Stimulated activated CD4-positive, alpha-beta T cell treated with anti-CD3 and anti-CD28 coated beads, TNF-alpha, amount 100 ng/mL, for 4 hours (primary cell): ENCODE results near the gene ALOX5.
"Not testable (repeated sequence)": the region's sequence is repeated elsewhere in the genome, so short reads cannot be mapped to it uniquely, and the experiment has no call there.

ENCODE experiments used
- DNase-seq, 3 experiments: peaks; one replicate each; pipeline ENCODE4 v3.0.0-alpha.2; 2020; ENCODE audit warnings: low read depth in 3 of 3

ALOX5 gene

DNA sequence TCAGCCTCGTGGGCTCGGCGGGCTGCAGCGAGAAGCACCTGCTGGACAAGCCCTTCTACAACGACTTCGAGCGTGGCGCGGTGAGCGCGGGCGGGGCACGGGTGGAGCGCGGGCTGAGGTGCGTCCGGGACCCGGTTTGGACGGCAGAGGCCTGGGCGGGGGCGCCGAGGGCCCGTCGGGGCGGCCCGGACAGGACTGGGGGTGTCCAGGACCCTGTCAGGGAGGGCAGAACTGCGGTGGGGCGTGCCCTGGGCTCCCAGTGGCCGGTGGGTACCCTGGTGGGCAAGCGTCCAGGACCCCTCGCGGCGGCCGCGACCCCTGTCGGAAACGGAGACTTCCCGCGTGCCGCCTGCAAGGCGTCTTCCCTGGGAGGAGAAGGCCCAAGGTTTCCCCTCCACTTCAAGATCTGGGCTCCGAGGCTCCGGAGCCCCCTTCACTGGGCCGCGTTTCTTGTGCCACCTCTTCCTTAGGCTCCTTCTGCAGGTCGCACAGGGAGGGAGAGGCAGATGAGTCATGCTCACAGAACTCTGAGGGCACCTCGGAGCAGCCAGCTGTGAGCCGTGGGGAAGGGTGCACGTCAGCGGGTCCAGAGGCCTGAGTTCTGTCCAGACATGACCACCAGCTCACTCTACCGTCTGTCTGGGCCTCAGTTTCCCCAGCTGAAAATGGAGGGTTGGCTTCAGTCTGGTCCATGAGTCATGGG lies 485 bp downstream of the ALOX5 start:
- DNase-seq, result no peak

GRCh38 chr10:45375101-45375500 lies 1.1 kb downstream of the ALOX5 start:
- no peak for DNase-seq

GRCh38 chr10:45375716-45376231 lies 1.8 kb downstream of the ALOX5 start:
- no peak for DNase-seq

DNA sequence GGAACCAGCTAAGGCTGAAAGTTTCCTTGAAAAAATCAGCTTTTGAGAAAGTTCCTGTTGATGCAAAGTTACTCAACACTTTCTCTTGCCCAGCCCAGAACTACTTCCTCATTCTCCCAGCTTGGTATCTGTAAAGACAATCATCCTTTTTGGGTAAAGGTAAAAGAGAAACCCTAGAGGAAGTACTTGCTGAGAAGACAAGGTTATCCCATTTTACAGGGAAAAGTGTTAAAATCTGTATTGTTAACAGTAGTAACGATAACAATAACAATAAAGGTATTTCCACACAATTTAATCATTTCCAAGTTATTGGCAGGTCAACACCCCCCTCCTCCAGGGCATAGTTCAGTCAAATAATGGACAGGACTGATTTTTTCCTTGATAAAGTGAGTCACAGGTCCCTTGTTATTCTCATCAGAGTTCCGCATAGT lies 2.4 kb downstream of the ALOX5 start:
- no peak for DNase-seq

GRCh38 chr10:45377321-45377720 lies 3.3 kb downstream of the ALOX5 start:
- no peak for DNase-seq

DNA sequence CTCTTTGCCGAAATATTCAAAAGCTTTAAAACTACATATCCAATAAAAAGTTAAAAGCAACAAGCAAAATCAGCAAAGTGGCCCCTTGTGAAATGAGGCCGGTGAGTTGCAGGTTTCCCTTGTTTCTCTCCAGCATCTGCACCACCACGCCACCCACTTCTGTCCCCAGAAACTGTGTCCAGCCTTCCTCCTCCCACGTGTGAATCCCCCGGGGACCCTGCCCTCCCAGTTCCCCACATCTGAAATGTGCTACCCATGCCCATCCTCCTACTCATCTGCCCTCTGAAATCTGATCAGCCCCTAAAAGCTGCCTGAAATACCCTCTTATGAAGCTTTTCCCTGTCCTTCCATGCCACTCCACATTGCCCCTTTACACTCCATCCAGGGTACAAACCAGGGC lies 3.8 kb downstream of the ALOX5 start:
- DNase-seq, result no peak

GRCh38 chr10:45378914-45379726 lies 5.1 kb downstream of the ALOX5 start:
- no peak for DNase-seq

- DNase-seq, result no peak
Measured at GRCh38 chr10:45379891-45380540, 6.0 kb downstream of the ALOX5 start.

GRCh38 chr10:45380903-45381620 lies 7.0 kb downstream of the ALOX5 start:
- no peak for DNase-seq

GRCh38 chr10:45382591-45382990 lies 8.6 kb downstream of the ALOX5 start:
- no peak for DNase-seq

- no peak for DNase-seq
Measured at GRCh38 chr10:45383682-45384330, 9.8 kb downstream of the ALOX5 start.

DNA sequence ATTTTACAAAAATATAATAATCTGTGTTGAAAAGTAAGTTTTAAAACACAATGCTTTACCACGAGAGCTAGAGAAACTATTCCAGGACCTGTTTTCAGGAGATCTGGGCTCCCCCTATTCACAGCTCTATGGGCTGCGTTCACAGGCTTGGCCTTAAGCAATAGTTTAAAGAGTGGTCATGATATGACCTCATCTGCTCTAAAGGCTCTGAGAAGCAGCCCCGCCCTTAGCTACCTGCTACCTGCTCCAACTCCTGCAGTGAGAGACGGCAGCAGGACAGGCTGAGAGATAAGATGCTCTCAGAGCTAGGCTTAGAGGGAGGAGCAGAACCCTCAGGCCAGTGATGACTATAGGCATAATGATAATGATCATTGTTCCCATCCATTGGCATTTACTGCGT lies 12.6 kb downstream of the ALOX5 start:
- no peak for DNase-seq

GRCh38 chr10:45387096-45387893 lies 13.3 kb downstream of the ALOX5 start:
- DNase-seq, result no peak

DNA sequence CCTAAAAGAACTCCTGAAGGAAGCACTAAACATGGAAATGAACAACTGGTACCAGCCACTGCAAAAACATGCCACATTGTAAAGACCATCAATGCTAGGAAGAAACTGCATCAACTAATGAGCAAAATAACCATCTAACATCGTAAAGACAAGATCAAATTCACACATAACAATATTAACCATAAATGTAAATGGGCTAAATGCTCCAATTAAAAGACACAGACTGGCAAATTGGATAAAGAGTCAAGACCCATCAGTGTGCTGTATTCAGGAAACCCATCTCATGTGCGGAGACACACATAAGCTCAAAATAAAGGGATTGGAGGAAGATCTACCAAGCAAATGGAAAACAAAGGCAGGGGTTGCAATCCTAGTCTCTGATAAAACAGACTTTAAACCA lies 15.7 kb downstream of the ALOX5 start:
- DNase-seq, result not testable (repeated sequence)

DNA sequence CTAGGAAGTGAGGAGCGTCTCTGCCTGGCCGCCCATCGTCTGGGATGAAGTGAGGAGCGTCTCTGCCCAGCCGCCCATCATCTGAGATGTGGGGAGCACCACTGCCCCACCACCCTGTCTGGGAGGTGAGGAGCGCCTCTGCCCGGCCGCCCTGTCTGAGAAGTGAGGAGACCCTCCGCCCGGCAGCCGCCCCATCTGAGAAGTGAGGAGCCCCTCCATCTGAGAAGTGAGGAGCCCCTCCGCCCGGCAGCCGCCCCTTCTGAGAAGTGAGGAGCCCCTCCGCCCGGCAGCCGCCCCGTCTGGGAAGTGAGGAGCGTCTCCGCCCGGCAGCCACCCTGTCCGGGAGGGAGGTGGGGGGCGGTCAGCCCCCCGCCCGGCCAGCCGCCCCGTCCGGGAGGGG lies 17.6 kb downstream of the ALOX5 start:
- DNase-seq, result not testable (repeated sequence)

DNA sequence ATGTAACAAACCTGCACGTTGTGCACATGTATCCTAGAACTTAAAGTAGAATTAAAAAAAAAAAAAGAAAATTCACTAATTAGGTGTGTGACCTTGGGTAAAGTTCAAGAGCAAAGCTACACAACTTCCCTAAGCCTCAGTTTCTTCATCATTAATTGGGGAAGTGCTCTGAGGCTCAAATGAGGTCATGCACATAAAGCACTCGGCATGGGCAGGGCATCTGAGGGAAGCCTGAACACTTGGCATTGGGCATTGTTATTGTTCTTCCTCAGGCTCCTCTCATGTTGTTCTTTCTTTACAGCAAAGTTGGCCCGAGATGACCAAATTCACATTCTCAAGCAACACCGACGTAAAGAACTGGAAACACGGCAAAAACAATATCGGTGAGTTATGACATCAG lies 21.5 kb downstream of the ALOX5 start:
- no peak for DNase-seq

- DNase-seq, result no peak
Measured at GRCh38 chr10:45398595-45398994, 24.6 kb downstream of the ALOX5 start.

DNA sequence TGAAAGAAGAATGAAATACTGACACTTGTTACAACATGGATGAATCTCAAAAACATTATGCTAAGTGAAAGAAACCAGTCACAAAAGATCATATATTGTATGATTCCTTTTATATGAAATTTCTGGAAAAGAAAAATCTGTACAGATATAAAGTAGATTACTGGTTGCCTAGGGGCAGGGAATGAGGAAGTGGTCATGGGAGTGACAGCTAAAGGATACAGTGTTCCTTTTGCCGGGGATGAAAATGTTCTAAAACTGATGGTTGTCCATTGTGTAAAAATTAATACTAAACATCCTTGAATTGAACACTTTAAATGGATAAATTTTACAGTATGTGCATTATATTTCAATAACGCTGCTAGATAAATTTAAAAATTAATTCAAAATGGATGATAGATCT lies 25.1 kb downstream of the ALOX5 start:
- DNase-seq, result no peak

DNA sequence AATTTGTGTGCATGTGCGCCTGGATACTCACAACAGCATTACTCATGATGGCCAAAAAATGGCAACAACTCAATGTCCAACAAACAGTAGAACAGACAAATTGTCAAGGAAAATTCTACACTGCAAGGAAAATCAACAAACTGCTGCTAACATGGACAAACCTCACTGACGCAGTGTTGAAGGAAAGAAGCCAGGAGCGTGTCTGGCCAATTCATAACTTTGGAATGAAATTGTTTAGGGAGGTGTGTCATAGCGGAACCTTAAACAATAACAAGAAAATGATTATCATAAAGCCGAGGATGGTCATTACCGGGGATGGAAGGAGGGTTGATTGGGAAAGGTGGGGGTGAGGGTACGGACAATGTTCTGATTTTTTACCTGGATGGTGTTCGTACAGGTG lies 29.1 kb downstream of the ALOX5 start:
- DNase-seq, result no peak

DNA sequence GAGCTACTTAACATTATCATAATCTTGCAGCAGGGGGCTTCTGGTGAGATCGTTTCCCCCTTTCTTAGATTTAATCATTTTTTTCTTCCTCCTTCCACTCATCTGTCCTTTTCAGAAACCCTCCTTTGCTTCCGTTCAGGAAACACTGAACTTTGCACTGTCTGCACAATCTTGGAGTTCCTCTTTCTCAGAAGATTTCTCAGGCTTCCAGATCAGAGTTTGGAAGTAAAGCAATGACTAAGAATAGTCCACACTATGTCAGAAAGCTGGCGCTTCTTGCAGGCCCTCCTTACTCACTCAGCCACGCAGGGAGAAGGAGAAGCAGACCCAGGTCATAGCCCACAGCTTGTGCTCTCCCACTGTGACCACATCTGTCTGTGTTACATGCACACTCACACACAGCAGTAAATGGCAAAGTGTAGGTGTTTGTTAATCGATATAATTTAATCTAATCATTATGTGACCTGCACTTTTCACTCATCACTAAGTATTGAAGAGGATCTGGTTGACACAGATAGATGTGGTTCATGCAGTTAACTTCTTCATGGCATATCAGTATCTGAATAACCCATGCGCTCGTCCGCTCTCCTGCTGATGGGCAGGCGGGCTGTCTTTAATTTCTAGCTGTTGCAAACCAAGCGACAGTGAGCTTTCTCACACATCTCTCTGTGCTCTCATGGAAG lies 30.2 kb downstream of the ALOX5 start:
- DNase-seq, result no peak
